GM23338 (cell line): ENCODE measurements around the gene CNN2. TPM values are rescaled to one million over a fixed set of nuclear protein-coding genes. Genes with fewer than 3 reads are reported as not detected.

Experiments used
- ATAC-seq: fragments of 200-7000 bp; cut with Tn5 transposase; 3 replicates; pipeline ENCODE4 v1.9.1; 2020
- DNase-seq: peaks from one replicate; pipeline ENCODE4 v3.0.0-alpha.2; 2015; ENCODE audit warnings: low spot score
- H2AFZ ChIP-seq: fragments of 200-600 bp; sonication (generic); 2 replicates; pipeline ENCODE4 v1.8.0; 2016; ENCODE audit warnings: antibody characterized with exemption, mild to moderate bottlenecking, moderate library complexity
- H3F3A ChIP-seq: fragments of 200-600 bp; sonication (generic); replicated peaks from 2 replicates; pipeline ENCODE4 v1.8.0; 2017; ENCODE audit warnings: antibody characterized with exemption, mixed run types, low read depth
- H3K27ac ChIP-seq: fragments of 200-600 bp; sonication (generic); 2 replicates; pipeline ENCODE4 v1.6.1; 2016; ENCODE audit warnings: low read depth
- H3K27me3 ChIP-seq: fragments of 200-600 bp; sonication (generic); 2 replicates; pipeline ENCODE4 v1.8.0; 2016; ENCODE audit warnings: mild to moderate bottlenecking, mixed run types, moderate library complexity; ENCODE audit not compliant: insufficient read depth
- H3K36me3 ChIP-seq: fragments of 200-600 bp; sonication (generic); 2 replicates; pipeline ENCODE4 v1.8.0; 2016; ENCODE audit warnings: mild to moderate bottlenecking; ENCODE audit not compliant: insufficient read depth
- H3K4me1 ChIP-seq: fragments of 200-600 bp; sonication (generic); 2 replicates; pipeline ENCODE4 v1.8.0; 2016; ENCODE audit warnings: mild to moderate bottlenecking, moderate library complexity; ENCODE audit not compliant: insufficient read depth
- H3K4me2 ChIP-seq: fragments of 200-600 bp; sonication (generic); 2 replicates; pipeline ENCODE4 v1.7.1; 2017; ENCODE audit warnings: mixed run types
- H3K4me3 ChIP-seq: fragments of 200-600 bp; sonication (generic); 2 replicates; pipeline ENCODE4 v1.6.1; 2016; ENCODE audit warnings: mixed run types
- H3K79me2 ChIP-seq: fragments of 200-600 bp; sonication (generic); replicated peaks from 2 replicates; pipeline ENCODE4 v1.8.0; 2017; ENCODE audit warnings: mild to moderate bottlenecking; ENCODE audit not compliant: insufficient read depth
- H3K9me2 ChIP-seq: fragments of 200-600 bp; sonication (generic); 2 replicates; pipeline ENCODE4 v1.8.0; 2017; ENCODE audit not compliant: insufficient read depth
- H4K20me1 ChIP-seq: fragments of 200-600 bp; sonication (generic); replicated peaks from 2 replicates; pipeline ENCODE4 v1.8.0; 2017; ENCODE audit warnings: mild to moderate bottlenecking; ENCODE audit not compliant: insufficient read depth
- H3K27ac Mint-ChIP-seq: 2 replicates; pipeline ENCODE4 v1.8.0; 2020; ENCODE audit warnings: inconsistent platforms, mild to moderate bottlenecking, moderate library complexity, mixed read lengths
- H3K27me3 Mint-ChIP-seq: 3 replicates; pipeline ENCODE4 v1.8.0; 2022; ENCODE audit warnings: low read depth, mild to moderate bottlenecking, moderate library complexity, mixed read lengths, inconsistent platforms; ENCODE audit not compliant: insufficient read depth, poor library complexity
- H3K36me3 Mint-ChIP-seq: 3 replicates; pipeline ENCODE4 v1.8.0; 2021; ENCODE audit warnings: low read depth, mild to moderate bottlenecking, inconsistent platforms, moderate library complexity, mixed read lengths
- H3K4me1 Mint-ChIP-seq: 3 replicates; pipeline ENCODE4 v1.8.0; 2020; ENCODE audit warnings: mild to moderate bottlenecking, inconsistent platforms, mixed read lengths
- H3K4me3 Mint-ChIP-seq: 3 replicates; pipeline ENCODE4 v1.8.0; 2021; ENCODE audit warnings: moderate library complexity, mild to moderate bottlenecking, inconsistent platforms, mixed read lengths
- H3K9me3 Mint-ChIP-seq: 3 replicates; pipeline ENCODE4 v1.8.0; 2020; ENCODE audit warnings: moderate library complexity, mild to moderate bottlenecking, inconsistent platforms, mixed read lengths
- CREB1 ChIP-seq: fragments of 250-450 bp; sonication (Bioruptor Pico); IDR thresholded peaks from 2 replicates; pipeline ENCODE4 v1.5.0; 2020; ENCODE audit warnings: low read depth, mild to moderate bottlenecking, moderate library complexity
- CTCF ChIP-seq, 2 experiments: fragments of 200-600 bp in 1 of 2; sonication (generic) in 1 of 2; conservative IDR thresholded peaks; 2 replicates each; pipeline versions ENCODE4 v1.5.1 to v1.6.1; 2016 to 2017; ENCODE audit warnings: antibody characterized with exemption in 2 of 2, low read depth in 2 of 2, mild to moderate bottlenecking in 2 of 2, moderate library complexity in 1 of 2
- ETS1 ChIP-seq: IDR thresholded peaks from 2 replicates; pipeline ENCODE4 v1.6.1; 2016; ENCODE audit warnings: antibody characterized with exemption
- EZH2 ChIP-seq: fragments of 200-600 bp; sonication (generic); IDR thresholded peaks from one replicate; pipeline ENCODE4 v1.8.0; 2017; ENCODE audit warnings: antibody characterized with exemption, mild to moderate bottlenecking, low read depth; ENCODE audit not compliant: unreplicated experiment
- EZH2phosphoT487 ChIP-seq: fragments of 200-600 bp; sonication (generic); IDR thresholded peaks from one replicate; pipeline ENCODE4 v1.8.1; 2018; ENCODE audit warnings: antibody characterized with exemption; ENCODE audit not compliant: unreplicated experiment
- JUNB ChIP-seq: IDR thresholded peaks from one replicate; pipeline ENCODE4 v1.6.1; 2016; ENCODE audit warnings: antibody characterized with exemption; ENCODE audit not compliant: unreplicated experiment
- NANOG ChIP-seq: IDR thresholded peaks from 2 replicates; pipeline ENCODE4 v1.6.1; 2016; ENCODE audit warnings: antibody characterized with exemption, borderline replicate concordance
- POLR2AphosphoS5 ChIP-seq: IDR thresholded peaks from 2 replicates; pipeline ENCODE4 v1.6.1; 2016; ENCODE audit warnings: antibody characterized with exemption, low read depth
- REST ChIP-seq: IDR thresholded peaks from one replicate; pipeline ENCODE4 v1.6.1; 2018; ENCODE audit warnings: antibody characterized with exemption; ENCODE audit not compliant: unreplicated experiment
- STAT1 ChIP-seq: IDR thresholded peaks from one replicate; pipeline ENCODE4 v1.6.1; 2016; ENCODE audit warnings: antibody characterized with exemption; ENCODE audit not compliant: unreplicated experiment
- ZNF114 ChIP-seq: fragments of 250-450 bp; sonication (Bioruptor Pico); IDR thresholded peaks from 2 replicates; pipeline ENCODE4 v1.5.0; 2020; ENCODE audit warnings: mild to moderate bottlenecking, moderate library complexity
- ZNF331 ChIP-seq: fragments of 250-450 bp; sonication (Bioruptor Pico); IDR thresholded peaks from 2 replicates; pipeline ENCODE4 v1.5.0; 2020; ENCODE audit warnings: low read depth, mild to moderate bottlenecking, moderate library complexity
- ZNF462 ChIP-seq: fragments of 250-450 bp; sonication (Bioruptor Pico); IDR thresholded peaks from 2 replicates; pipeline ENCODE4 v1.5.0; 2020; ENCODE audit warnings: mild to moderate bottlenecking, moderate library complexity
- polyA plus RNA-seq: library from polyadenylated mRNA; unstranded; fragments of >200 nt; fragmentation: Nextera tagmentation; extraction: Ambion mirVana; gene quantifications from 2 replicates; pipeline ENCODE4 v1.2.1, GENCODE V29; 2016
- total RNA-seq: library from RNA; depleted of rRNA; stranded (reverse); fragments of >200 nt; shearing (Covaris generic); gene quantifications from 2 replicates; pipeline ENCODE4 v1.2.3, GENCODE V29; 2014

The CNN2 gene
- total and polyA plus RNA-seq, 2 experiments from 2014 or later, result 330 to 392 TPM

- DNase-seq (no peak), ATAC-seq (no peak)
- Histone ChIP-seq H3K27ac (peak overlapping the region; percentile 74), H3K27me3 (no peaks in the 10 kb centered on the region), H3K79me2 (no peaks in the 10 kb centered on the region), H3K4me1 (no peaks in the 10 kb centered on the region; the same call in 1 of the 2 replicates), H3K36me3 (no peaks in the 10 kb centered on the region; the same call in 1 of the 2 replicates), H3K4me3 (no peak overlapping the region), H3K4me2 (no peak overlapping the region), H4K20me1 (peaks cover 3% of the 10 kb centered on the region; the same call in 1 of the 2 replicates), H3F3A (peaks cover 34% of the 10 kb centered on the region; the same call in 1 of the 2 replicates), H3K9me2 (no peaks in the 10 kb centered on the region), H2AFZ (no peak overlapping the region)
- Mint-ChIP-seq H3K4me3 (no peak overlapping the region), H3K4me1 (no peaks in the 10 kb centered on the region), H3K36me3 (peaks cover 49% of the 10 kb centered on the region), H3K27ac (no peak overlapping the region), H3K27me3 (peaks cover 20% of the 10 kb centered on the region), H3K9me3 (no peaks in the 10 kb centered on the region; the same call in 2 of the 3 replicates)
- TF ChIP-seq STAT1, result no peak
- TF ChIP-seq REST, result no peak
- TF ChIP-seq CTCF (conservative IDR thresholded peaks at IDR 0.05; ENCODE audit: low read depth in 2 of 2), result no peak
- TF ChIP-seq POLR2AphosphoS5, result no peak; the same call in 1 of the 2 replicates
- TF ChIP-seq EZH2, result no peak
- no peak for TF ChIP-seq ZNF114 (CRISPR knock-in tag)
- TF ChIP-seq ETS1, result no peak
- no peak for TF ChIP-seq NANOG
- no peak for TF ChIP-seq ZNF462 (CRISPR knock-in tag)
- TF ChIP-seq EZH2phosphoT487, result no peak
- TF ChIP-seq CREB1 (CRISPR knock-in tag), result no peak
- no peak for TF ChIP-seq JUNB
- no peak for TF ChIP-seq ZNF331 (CRISPR knock-in tag)
Measured at GRCh38 chr19:1085676-1086442, 59.5 kb downstream of the CNN2 start.
